ENCODE data around the gene LRRC26. TPM values are rescaled to one million over a fixed set of nuclear protein-coding genes. Genes with fewer than 3 reads are reported as not detected.

LRRC26 gene
- total and polyA plus RNA-seq, 2 of the 13 experiments (the other 11 are each of a cell fraction or from before 2014, with no cell fraction given) = not detected

- no peak for FAIRE-seq
These were observed 21.2 kb downstream of the LRRC26 start for GRCh38 chr9:137148661-137149060.

More at GRCh38 chr9:137148661-137149060, 21.2 kb downstream of the LRRC26 start:
- ChIA-PET CTCF (ENCODE audit: low intra/inter-chr PET ratio, low total read pairs) (no interaction called here), POLR2A (no interaction called here)
- no peaks in the 10 kb centered on the region for H3K79me2 ChIP-seq (ENCODE audit: insufficient read depth, low read length)
- no peak overlapping the region for H3K9ac ChIP-seq (ENCODE audit: insufficient read depth, low read depth, low read length)
- TF ChIP-seq ZNF558 (CRISPR knock-in tag; IDR thresholded peaks at IDR 0.05; ENCODE audit: borderline replicate concordance) (no peak), SOX6 (IDR thresholded peaks at IDR 0.05) (no peak), SOX6 (CRISPR knock-in tag; IDR thresholded peaks at IDR 0.05) (no peak), PREB (CRISPR knock-in tag; IDR thresholded peaks at IDR 0.05) (no peak), CBX1 (IDR thresholded peaks at IDR 0.05; ENCODE audit: low read depth) (no peak), ZC3H13 (CRISPR knock-in tag; IDR thresholded peaks at IDR 0.05) (no peak), MAF1 (CRISPR knock-in tag; IDR thresholded peaks at IDR 0.05; ENCODE audit: borderline replicate concordance) (no peak), MAFG (CRISPR knock-in tag; IDR thresholded peaks at IDR 0.05) (no peak), CENPT (CRISPR knock-in tag; IDR thresholded peaks at IDR 0.05; ENCODE audit: low read depth) (no peak), HOXA3 (CRISPR knock-in tag; IDR thresholded peaks at IDR 0.05) (no peak), ZNF276 (CRISPR knock-in tag; IDR thresholded peaks at IDR 0.05; ENCODE audit: low read depth) (no peak), PHF21A (CRISPR knock-in tag; IDR thresholded peaks at IDR 0.05) (no peak), MIXL1 (CRISPR knock-in tag; IDR thresholded peaks at IDR 0.05) (no peak), SPEN (CRISPR knock-in tag; IDR thresholded peaks at IDR 0.05; ENCODE audit: low read depth) (no peak), ZNF770 (CRISPR knock-in tag; IDR thresholded peaks at IDR 0.05) (no peak), NCOA2 (CRISPR knock-in tag; IDR thresholded peaks at IDR 0.05) (no peak), ZNF549 (CRISPR knock-in tag; IDR thresholded peaks at IDR 0.05) (no peak), DZIP1 (CRISPR knock-in tag; IDR thresholded peaks at IDR 0.05) (no peak)
- no peaks in the 10 kb centered on the region for H4K20me1 ChIP-seq (ENCODE audit: insufficient read depth, low read length)
- no peak overlapping the region for H3K4me2 ChIP-seq (ENCODE audit: low read depth, low read length)
- H3K9me3 ChIP-seq (ENCODE audit: low read length) = no peaks in the 10 kb centered on the region
- no TSS peak for BruUV-seq (replicated peaks)
- H3K27me3 ChIP-seq (ENCODE audit: control insufficient read depth in 1 of 2, insufficient read depth in 2 of 2, low read length in 2 of 2) = peaks cover 8 to 43% of the 10 kb centered on the region in 2 experiments; a peak in 4 of 5 replicates
- no peak overlapping the region for H3K4me3 ChIP-seq (replicated peaks in 1 of 3; ENCODE audit: insufficient read depth in 1 of 3, low read depth in 2 of 3, low read length in 3 of 3)
- no peak overlapping the region for H3K27ac ChIP-seq (ENCODE audit: extremely low read length, insufficient read depth, low read length)
- no peak overlapping the region for H2AFZ ChIP-seq (ENCODE audit: low read length)
- in situ Hi-C loops (cut with HindIII; ENCODE audit: extremely low pct_ligation_motif_present, low pct_unique_long_range_greater_than_20kb) (no loop called here), intact Hi-C loops (cut with micrococcal nuclease; ENCODE audit: unreplicated experiment) (no loop called here)
- no peak for ATAC-seq
- no peaks in the 10 kb centered on the region for H3K36me3 ChIP-seq (replicated peaks in 1 of 2; ENCODE audit: control insufficient read depth in 1 of 2, insufficient read depth in 2 of 2, low read length in 2 of 2)
- 59% methylated on average over 13 of the region's 19 CpGs for WGBS (ENCODE audit: low lambda C conversion rate)
- H3K4me1 ChIP-seq (ENCODE audit: insufficient read depth, low read length) = peaks cover 30% of the 10 kb centered on the region
- DNase-seq (ENCODE audit: low spot score) = no peak

Measured in HepG2 (cell line).